D721Med (cell line): Measurements from ENCODE around the gene SLC17A5.

Experiments used
- DNase-seq: peaks from one replicate; pipeline ENCODE4 v3.0.0; 2011; ENCODE audit warnings: low spot score; ENCODE audit not compliant: insufficient read length
- FAIRE-seq: peaks from 2 replicates; lab custom pipeline; 2011; peaks lifted over from hg19 to GRCh38; lab: Jason Lieb, UNC
- CTCF ChIP-seq: IDR thresholded peaks from 2 replicates; pipeline ENCODE4 v1.5.1; 2012; ENCODE audit warnings: mild to moderate bottlenecking, control low read depth; ENCODE audit not compliant: insufficient read depth; ENCODE audit errors: missing control alignments

SLC17A5 gene

GRCh38 chr6:73614802-73615201 lies 39.0 kb downstream of the SLC17A5 start:
- TF ChIP-seq CTCF, result no peak
- DNase-seq (no peak), FAIRE-seq (no peak)

- TF ChIP-seq CTCF, result no peak
- no peak for DNase-seq
- no peak for FAIRE-seq
Measured at GRCh38 chr6:73613806-73614536, 39.8 kb downstream of the SLC17A5 start.

- DNase-seq (no peak), FAIRE-seq (no peak)
- TF ChIP-seq CTCF, result no peak
Measured at GRCh38 chr6:73612611-73613010, 41.2 kb downstream of the SLC17A5 start.

DNA sequence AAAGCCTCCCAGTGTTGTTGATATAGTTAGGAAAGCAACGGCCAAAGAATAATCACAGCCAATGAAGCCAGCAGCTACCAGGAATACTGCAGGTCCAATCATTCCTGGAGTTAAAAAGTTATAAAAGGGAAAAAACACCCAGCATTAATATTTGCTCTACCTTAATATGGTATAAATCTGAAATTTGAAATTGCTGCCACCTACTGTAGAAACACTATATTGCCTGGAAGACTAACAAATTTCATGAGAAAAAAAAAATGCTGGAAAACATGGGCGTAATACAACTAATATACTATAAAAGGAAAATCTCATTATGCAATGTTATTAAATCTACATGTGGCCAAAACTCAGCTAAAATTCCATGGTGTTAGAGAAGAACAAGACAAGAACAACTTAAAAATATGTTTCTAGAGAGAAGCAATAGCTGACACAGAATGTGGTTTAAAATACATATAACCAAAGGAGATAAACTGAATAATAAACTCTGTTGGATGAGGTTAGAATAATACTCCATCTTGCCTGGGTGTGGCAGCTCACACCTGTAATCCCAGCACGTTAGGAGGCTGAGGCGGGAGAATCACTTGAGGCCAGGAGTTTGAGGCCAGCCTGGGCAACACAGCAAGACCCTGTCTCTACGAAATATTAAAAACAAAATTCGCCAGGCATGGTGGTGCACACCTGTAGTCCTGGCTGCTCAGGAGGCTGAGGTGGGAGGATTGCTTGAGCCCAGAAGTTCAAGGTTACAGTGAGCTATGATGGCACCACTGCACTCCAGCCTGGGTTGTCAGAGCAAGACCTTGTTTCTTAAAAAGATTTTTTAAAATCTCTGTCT lies 43.1 kb downstream of the SLC17A5 start:
- DNase-seq, result no peak
- TF ChIP-seq CTCF, result peak; percentile 40
- FAIRE-seq, result no peak

DNA sequence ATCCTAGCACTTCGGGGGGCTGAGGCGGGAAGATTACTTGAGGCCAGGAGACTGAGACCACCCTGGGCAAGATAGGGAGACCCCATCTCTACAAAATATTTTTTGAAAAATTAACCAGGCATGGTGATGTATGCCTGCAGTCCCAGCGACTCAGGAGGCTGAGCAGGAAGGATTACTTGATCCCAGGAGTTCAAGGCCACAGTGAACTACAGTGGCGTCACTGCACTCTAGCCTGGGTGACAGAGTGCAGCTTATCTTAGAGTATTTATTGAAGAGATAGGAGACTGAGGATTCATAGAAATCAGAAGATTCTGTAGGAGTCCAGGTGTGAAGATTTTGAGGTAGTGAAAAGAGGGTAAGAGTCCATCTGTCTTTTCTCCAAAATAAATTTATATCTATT lies 45.0 kb downstream of the SLC17A5 start:
- DNase-seq, result no peak
- no peak for FAIRE-seq
- no peak for TF ChIP-seq CTCF

GRCh38 chr6:73606428-73606827 lies 47.4 kb downstream of the SLC17A5 start:
- no peak for FAIRE-seq
- DNase-seq, result no peak
- no peak for TF ChIP-seq CTCF

- FAIRE-seq (no peak), DNase-seq (no peak)
- TF ChIP-seq CTCF, result no peak
Measured at GRCh38 chr6:73604461-73604860, 49.3 kb downstream of the SLC17A5 start.
